H1 (cell line): Measurements from ENCODE around the gene LRRIQ3. TPM values are rescaled to one million over a fixed set of nuclear protein-coding genes. Genes with fewer than 3 reads are reported as not detected.

Experiments
- CTCF ChIA-PET: fragments of 300-600 bp; sonication (Branson Sonifier 250); formaldehyde crosslinking; loops from one replicate; lab custom pipeline; 2021; ENCODE audit not compliant: partially characterized antibody; lab: Charles Lee
- POLR2A ChIA-PET: fragments of 300-600 bp; sonication (Branson Sonifier 250); formaldehyde crosslinking; loops from one replicate; lab custom pipeline; 2021; ENCODE audit warnings: inconsistent platforms; ENCODE audit not compliant: partially characterized antibody; lab: Charles Lee
- DNase-seq, 2 experiments: peaks; one replicate each; pipeline versions ENCODE4 v3.0.0 to v3.0.0-alpha.2; 2010 to 2022; ENCODE audit warnings: low spot score in 2 of 2, low read depth in 1 of 2, mixed read lengths in 1 of 2
- FAIRE-seq: peaks from 2 replicates; lab custom pipeline; 2011; peaks lifted over from hg19 to GRCh38; lab: Jason Lieb, UNC
- H2AFZ ChIP-seq: 2 replicates; pipeline ENCODE4 v1.8.1; 2012; ENCODE audit warnings: low read length, inconsistent platforms
- H2AK5ac ChIP-seq: 2 replicates; pipeline ENCODE4 v1.6.1; 2013; ENCODE audit warnings: low read depth, low read length
- H2BK120ac ChIP-seq: replicated peaks from 2 replicates; pipeline ENCODE3; 2013; ENCODE audit warnings: low read depth, low read length, inconsistent platforms
- H2BK12ac ChIP-seq: 2 replicates; pipeline ENCODE4 v1.6.1; 2013; ENCODE audit warnings: low read depth, low read length
- H2BK15ac ChIP-seq: 2 replicates; pipeline ENCODE4 v1.6.1; 2013; ENCODE audit warnings: low read length
- H2BK20ac ChIP-seq: 2 replicates; pipeline ENCODE4 v1.6.1; 2013; ENCODE audit warnings: low read length
- H2BK5ac ChIP-seq: 2 replicates; pipeline ENCODE4 v1.6.1; 2013; ENCODE audit warnings: low read depth, low read length
- H3K14ac ChIP-seq: 2 replicates; pipeline ENCODE4 v1.6.1; 2013; ENCODE audit warnings: inconsistent platforms; ENCODE audit not compliant: insufficient read length
- H3K18ac ChIP-seq: 2 replicates; pipeline ENCODE4 v1.6.1; 2013; ENCODE audit warnings: low read length; ENCODE audit errors: extremely low read depth
- H3K23ac ChIP-seq: 2 replicates; pipeline ENCODE4 v1.6.1; 2013; ENCODE audit warnings: inconsistent platforms; ENCODE audit not compliant: insufficient read length
- H3K23me2 ChIP-seq: 2 replicates; pipeline ENCODE4 v1.6.1; 2013; ENCODE audit warnings: low read depth, low read length
- H3K27ac ChIP-seq: 2 replicates; pipeline ENCODE4 v1.6.1; 2011; ENCODE audit warnings: low read depth, low read length, inconsistent platforms
- H3K27me3 ChIP-seq, 4 experiments: replicated peaks in 1 of 4; 1 replicate in 1 of 4; 2 replicates in 3 of 4; pipeline versions ENCODE4 v1.6.1 to v1.8.1; 2011 to 2013; ENCODE audit warnings: low read length in 3 of 4, mild to moderate bottlenecking in 3 of 4, inconsistent platforms in 2 of 4, mixed read lengths in 2 of 4, moderate library complexity in 1 of 4; ENCODE audit not compliant: control insufficient read depth in 3 of 4, insufficient read depth in 3 of 4; ENCODE audit errors: extremely low read depth in 1 of 4
- H3K36me3 ChIP-seq, 4 experiments: 2 replicates each; pipeline versions ENCODE4 v1.6.1 to v1.8.1; 2011 to 2013; ENCODE audit warnings: mild to moderate bottlenecking in 4 of 4, low read length in 3 of 4, moderate library complexity in 2 of 4, control low read depth in 1 of 4, inconsistent platforms in 1 of 4; ENCODE audit not compliant: insufficient read depth in 4 of 4, control insufficient read depth in 2 of 4
- H3K4ac ChIP-seq: replicated peaks from 2 replicates; pipeline ENCODE3; 2013; ENCODE audit warnings: low read length, low read depth, mixed read lengths, inconsistent platforms; ENCODE audit not compliant: insufficient read length
- H3K4me1 ChIP-seq, 4 experiments: replicated peaks in 1 of 4; 1 replicate in 1 of 4; 2 replicates in 3 of 4; pipeline versions ENCODE4 v1.6.1 to v1.8.1; 2011 to 2013; ENCODE audit warnings: low read length in 3 of 4, inconsistent platforms in 2 of 4, mixed read lengths in 1 of 4; ENCODE audit not compliant: insufficient read depth in 4 of 4, control insufficient read depth in 3 of 4
- H3K4me2 ChIP-seq, 2 experiments: 2 replicates each; pipeline versions ENCODE4 v1.6.1 to v1.8.1; 2011 to 2013; ENCODE audit warnings: low read depth in 2 of 2, low read length in 2 of 2, control low read depth in 1 of 2, inconsistent platforms in 1 of 2, mild to moderate bottlenecking in 1 of 2; ENCODE audit not compliant: insufficient read depth in 1 of 2
- H3K4me3 ChIP-seq, 4 experiments: fragments of 200-600, 300-600 bp in 1 of 4; sonication (generic), shearing (Covaris generic), sonication (Bioruptor Twin) in 1 of 4; 2 replicates each; pipeline versions ENCODE4 v1.5.1 to v1.8.1; 2011 to 2016; ENCODE audit warnings: low read length in 4 of 4, low read depth in 3 of 4, control low read depth in 2 of 4, inconsistent platforms in 2 of 4, mild to moderate bottlenecking in 2 of 4, mixed read lengths in 1 of 4, moderate library complexity in 1 of 4; ENCODE audit not compliant: insufficient read depth in 2 of 4; ENCODE audit errors: extremely low read depth in 1 of 4
- H3K56ac ChIP-seq: replicated peaks from 2 replicates; pipeline ENCODE3; 2013; ENCODE audit warnings: low read depth, mild to moderate bottlenecking, mixed read lengths, low read length, inconsistent platforms; ENCODE audit not compliant: insufficient read length
- H3K79me1 ChIP-seq: 2 replicates; pipeline ENCODE4 v1.6.1; 2013; ENCODE audit warnings: low read depth, low read length, control low read depth
- H3K79me2 ChIP-seq, 2 experiments: 2 replicates each; pipeline versions ENCODE4 v1.6.1 to v1.8.1; 2012 to 2013; ENCODE audit warnings: low read length in 2 of 2, mild to moderate bottlenecking in 2 of 2, inconsistent platforms in 1 of 2; ENCODE audit not compliant: insufficient read depth in 2 of 2, control insufficient read depth in 1 of 2
- H3K9ac ChIP-seq, 4 experiments: replicated peaks in 1 of 4; 1 replicate in 1 of 4; 2 replicates in 3 of 4; pipeline versions ENCODE4 v1.6.1 to v1.8.1; 2011 to 2013; ENCODE audit warnings: low read depth in 3 of 4, low read length in 3 of 4, control low read depth in 2 of 4, mild to moderate bottlenecking in 2 of 4, moderate library complexity in 2 of 4, inconsistent platforms in 1 of 4; ENCODE audit errors: extremely low read depth in 1 of 4
- H3K9me3 ChIP-seq, 2 experiments: 2 replicates each; pipeline versions ENCODE4 v1.6.1 to v1.8.1; 2012 to 2013; ENCODE audit warnings: mild to moderate bottlenecking in 2 of 2, moderate library complexity in 2 of 2, control low read depth in 1 of 2, inconsistent platforms in 1 of 2, low read depth in 1 of 2, low read length in 1 of 2, mixed read lengths in 1 of 2; ENCODE audit not compliant: insufficient read depth in 2 of 2
- H4K20me1 ChIP-seq, 2 experiments: replicated peaks in 1 of 2; 2 replicates each; pipeline versions ENCODE3 to v1.8.1; 2011 to 2013; ENCODE audit warnings: inconsistent platforms in 2 of 2, low read length in 2 of 2, mild to moderate bottlenecking in 1 of 2; ENCODE audit not compliant: insufficient read depth in 2 of 2, control insufficient read depth in 1 of 2
- H4K5ac ChIP-seq: 2 replicates; pipeline ENCODE4 v1.6.1; 2013; ENCODE audit warnings: low read length, low read depth, mixed read lengths, inconsistent platforms; ENCODE audit not compliant: insufficient read length
- H4K8ac ChIP-seq: 2 replicates; pipeline ENCODE4 v1.8.0; 2013; ENCODE audit warnings: mild to moderate bottlenecking, moderate library complexity, low read length, inconsistent platforms; ENCODE audit not compliant: insufficient read depth; ENCODE audit errors: extremely low read depth
- H4K91ac ChIP-seq: replicated peaks from 2 replicates; pipeline ENCODE3; 2013; ENCODE audit warnings: low read length, mixed read lengths, inconsistent platforms; ENCODE audit not compliant: insufficient read length
- KDM4A ChIP-seq: IDR thresholded peaks from one replicate; pipeline ENCODE4 v1.7.1; 2012; ENCODE audit warnings: low read depth, mild to moderate bottlenecking, moderate library complexity, low read length, inconsistent platforms; ENCODE audit not compliant: severe bottlenecking
- MAFK ChIP-seq: IDR thresholded peaks from 2 replicates; pipeline ENCODE4 v1.6.1; 2012; ENCODE audit warnings: low read depth, mild to moderate bottlenecking, improper control_type of control experiment, low read length
- RXRA ChIP-seq: IDR thresholded peaks from 2 replicates; pipeline ENCODE4 v1.6.1; 2011; ENCODE audit warnings: low read depth, mild to moderate bottlenecking, low read length, moderate library complexity; ENCODE audit not compliant: insufficient read depth
- SP4 ChIP-seq: IDR thresholded peaks from 2 replicates; pipeline ENCODE4 v1.6.1; 2012; ENCODE audit warnings: low read length, inconsistent platforms
- TAF1 ChIP-seq: IDR thresholded peaks from 2 replicates; pipeline ENCODE4 v1.6.1; 2011; ENCODE audit warnings: mild to moderate bottlenecking, low read depth, low read length
- YY1 ChIP-seq: IDR thresholded peaks from 2 replicates; pipeline ENCODE4 v1.6.1; 2011; ENCODE audit warnings: low read depth, mild to moderate bottlenecking, low read length
- WGBS, 2 experiments: shearing (Covaris generic) in 1 of 2; methylation state at CpG; one replicate each; pipeline versions ENCODE4 v1.1.6 to v1.1.7; 2013 to 2015; ENCODE audit warnings: low lambda C conversion rate in 2 of 2, mixed read lengths in 2 of 2, inconsistent platforms in 1 of 2, low coverage in 1 of 2, missing lambda C conversion rate in 1 of 2; ENCODE audit not compliant: insufficient replicate concordance in 2 of 2, insufficient coverage in 1 of 2, insufficient read length in 1 of 2; ENCODE audit errors: extremely low coverage in 1 of 2, missing lambda C conversion rate in 1 of 2; 5-methylcytosine and 5-hydroxymethylcytosine counted together
- polyA plus RNA-seq, 7 experiments: library from polyadenylated mRNA; depleted of rRNA in 3 of 7; stranded (reverse) in 5 of 7; unstranded in 2 of 7; fragments of >200 nt in 5 of 7; fragments of 200-250 nt in 2 of 7; gene quantifications; 1 replicate in 5 of 7; 2 replicates in 1 of 7; 4 replicates in 1 of 7; pipeline versions ENCODE4 v1.2.1 to v1.2.3, GENCODE V29; 2011 to 2013; ENCODE audit warnings: missing spikeins in 2 of 7, mixed read lengths in 2 of 7
- total RNA-seq: library from RNA; stranded (reverse); fragmentation: NEBNext Ultra II Directional; extraction: Animal tissue kit (Norgen Biotek cat#: 25700); gene quantifications from 2 replicates; pipeline ENCODE4 v1.2.1, GENCODE V29; 2021

LRRIQ3 gene
- total and polyA plus RNA-seq, 2 of the 8 experiments (the other 6 are each of a cell fraction or from before 2014, with no cell fraction given), result 0.08 to 0.19 TPM

DNA sequence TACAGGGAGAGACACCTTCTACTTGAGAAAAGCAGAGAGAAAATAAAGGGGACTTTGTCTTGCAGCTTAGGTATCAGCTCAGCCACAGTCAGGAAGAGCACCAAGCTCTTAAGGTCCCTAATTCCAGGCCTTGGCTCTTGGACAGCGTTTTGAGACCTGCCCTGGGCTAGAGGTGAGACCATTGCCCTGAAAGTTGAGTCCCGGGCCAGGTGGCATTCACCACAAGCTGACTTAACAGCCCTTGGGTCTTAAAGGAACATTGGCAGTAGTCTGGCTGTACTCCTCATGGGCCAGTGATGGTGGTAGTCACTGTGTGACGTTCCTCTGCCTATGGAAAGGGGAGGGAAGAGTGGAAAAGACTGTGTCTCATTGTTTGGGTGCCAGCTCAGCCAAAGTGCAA lies 25.5 kb upstream of the LRRIQ3 start:
- Histone ChIP-seq H2BK5ac (no peak overlapping the region), H4K8ac (no peak overlapping the region), H3K4me3 (no peak overlapping the region), H4K91ac (no peak overlapping the region), H3K4me2 (no peak overlapping the region), H3K36me3 (no peaks in the 10 kb centered on the region), H3K9me3 (no peaks in the 10 kb centered on the region), H2AK5ac (no peak overlapping the region), H2BK20ac (no peak overlapping the region), H4K20me1 (no peaks in the 10 kb centered on the region), H3K23ac (no peak overlapping the region), H2BK15ac (no peak overlapping the region), H3K4ac (no peak overlapping the region), H4K5ac (no peak overlapping the region), H3K27me3 (no peaks in the 10 kb centered on the region), H2BK12ac (no peak overlapping the region), H2AFZ (no peak overlapping the region), H3K9ac (no peak overlapping the region), H3K4me1 (no peaks in the 10 kb centered on the region), H3K56ac (no peak overlapping the region), H3K14ac (no peak overlapping the region), H2BK120ac (no peak overlapping the region), H3K27ac (no peak overlapping the region), H3K79me2 (no peaks in the 10 kb centered on the region), H3K23me2 (no peaks in the 10 kb centered on the region), H3K18ac (no peak overlapping the region), H3K79me1 (no peaks in the 10 kb centered on the region)
- DNase-seq (no peak), FAIRE-seq (no peak)
- TF ChIP-seq MAFK (no peak), RXRA (no peak), YY1 (no peak), KDM4A (no peak), SP4 (no peak), TAF1 (no peak)
- ChIA-PET POLR2A (no interaction called here), CTCF (interaction anchor here (0.8 to 1.2 kb wide), 3 partner anchors 22 to 304 kb away, joined by 3 read pairs; no protein-coding TSS in a partner anchor)
- 89% methylated on average over 2 of the region's 3 CpGs; no CpG with 5 or more reads in 1 of the 2 experiments for WGBS, 2 experiments
